HEK293 (cell line): ENCODE results near the gene TEX19.

ENCODE experiments used
- CTCF ChIA-PET: fragments of 350-600 bp; formaldehyde crosslinking; extraction: SDS; loops from one replicate; lab custom pipeline; 2021; ENCODE audit warnings: antibody characterized with exemption; lab: Yijun Ruan, JAX
- POLR2A ChIA-PET: fragments of 300-600 bp; formaldehyde crosslinking; extraction: SDS; loops from one replicate; lab custom pipeline; 2020; ENCODE audit warnings: antibody characterized with exemption, inconsistent platforms; lab: Yijun Ruan, JAX
- H3K27ac ChIP-seq: fragments of 200-500 bp; sonication (Bioruptor generic); 2 replicates; pipeline ENCODE4 v1.5.1; 2014; ENCODE audit warnings: low read depth, low read length, control low read depth, inconsistent platforms; ENCODE audit errors: extremely low read depth
- H3K36me3 ChIP-seq, 2 experiments: fragments of 200-500 bp in 1 of 2; sonication (Bioruptor generic) in 1 of 2; 1 replicate in 1 of 2; 2 replicates in 1 of 2; pipeline ENCODE4 v1.5.1; 2014 to 2017; ENCODE audit warnings: inconsistent platforms in 2 of 2, low read length in 2 of 2; ENCODE audit not compliant: control insufficient read depth in 2 of 2, insufficient read depth in 1 of 2
- H3K4me1 ChIP-seq: fragments of 200-500 bp; sonication (Bioruptor generic); 2 replicates; pipeline ENCODE4 v1.5.1; 2014; ENCODE audit warnings: mild to moderate bottlenecking, low read length, inconsistent platforms; ENCODE audit not compliant: control insufficient read depth, insufficient read depth
- H3K4me3 ChIP-seq: 2 replicates; pipeline ENCODE4 v1.5.1; 2011; ENCODE audit warnings: low read depth, mild to moderate bottlenecking, control low read depth, low read length, moderate library complexity
- H3K9me3 ChIP-seq: fragments of 200-500 bp; sonication (Bioruptor generic); 2 replicates; pipeline ENCODE4 v1.5.1; 2014; ENCODE audit warnings: low read depth, low read length, inconsistent platforms; ENCODE audit not compliant: control insufficient read depth, insufficient read depth
- ZBTB1 ChIP-seq: fragments of 450-650 bp; formaldehyde crosslinking; IDR thresholded peaks from 2 replicates; pipeline ENCODE4 v1.5.1; 2016; ENCODE audit warnings: missing biosample characterization, missing genetic modification characterization
- ZEB2 ChIP-seq: fragments of 450-650 bp; formaldehyde crosslinking; IDR thresholded peaks from 2 replicates; pipeline ENCODE4 v1.5.1; 2016; ENCODE audit warnings: missing biosample characterization, missing genetic modification characterization
- ZFHX2 ChIP-seq: fragments of 450-650 bp; formaldehyde crosslinking; conservative IDR thresholded peaks from 2 replicates; pipeline ENCODE4 v1.5.1; 2016; ENCODE audit warnings: missing biosample characterization, missing genetic modification characterization
- ZFP69B ChIP-seq: fragments of 450-650 bp; formaldehyde crosslinking; IDR thresholded peaks from 2 replicates; pipeline ENCODE4 v1.5.1; 2016; ENCODE audit warnings: missing biosample characterization, missing genetic modification characterization
- ZNF112 ChIP-seq: fragments of 450-650 bp; formaldehyde crosslinking; IDR thresholded peaks from 2 replicates; pipeline ENCODE4 v1.5.0; 2017; ENCODE audit warnings: missing biosample characterization, missing genetic modification characterization
- ZNF114 ChIP-seq: fragments of 450-650 bp; formaldehyde crosslinking; IDR thresholded peaks from 2 replicates; pipeline ENCODE4 v1.5.0; 2017; ENCODE audit warnings: missing biosample characterization, missing genetic modification characterization
- ZNF169 ChIP-seq: fragments of 450-650 bp; formaldehyde crosslinking; IDR thresholded peaks from 2 replicates; pipeline ENCODE4 v1.5.1; 2016; ENCODE audit warnings: missing biosample characterization, missing genetic modification characterization
- ZNF19 ChIP-seq: fragments of 450-650 bp; formaldehyde crosslinking; IDR thresholded peaks from 2 replicates; pipeline ENCODE4; 2016; ENCODE audit warnings: missing biosample characterization, missing genetic modification characterization, low read depth
- ZNF2 ChIP-seq: fragments of 450-650 bp; formaldehyde crosslinking; IDR thresholded peaks from 2 replicates; pipeline ENCODE4 v1.5.1; 2016; ENCODE audit warnings: missing biosample characterization, missing genetic modification characterization
- ZNF214 ChIP-seq: fragments of 450-650 bp; formaldehyde crosslinking; IDR thresholded peaks from 2 replicates; pipeline ENCODE4 v1.5.1; 2017; ENCODE audit warnings: missing biosample characterization, mild to moderate bottlenecking, missing genetic modification characterization, borderline replicate concordance
- ZNF529 ChIP-seq: fragments of 450-650 bp; formaldehyde crosslinking; IDR thresholded peaks from 2 replicates; pipeline ENCODE4 v1.5.1; 2017; ENCODE audit warnings: missing genetic modification characterization, missing biosample characterization; ENCODE audit not compliant: insufficient replicate concordance
- ZNF660 ChIP-seq: fragments of 450-650 bp; IDR thresholded peaks from 2 replicates; pipeline ENCODE4 v1.5.1; 2018; ENCODE audit warnings: missing biosample characterization, mild to moderate bottlenecking, missing genetic modification characterization
- ZNF677 ChIP-seq: fragments of 450-650 bp; IDR thresholded peaks from 2 replicates; pipeline ENCODE4 v1.5.0; 2018; ENCODE audit warnings: missing biosample characterization, mild to moderate bottlenecking, missing genetic modification characterization, moderate library complexity
- ZNF76 ChIP-seq: fragments of 450-650 bp; formaldehyde crosslinking; IDR thresholded peaks from 2 replicates; pipeline ENCODE4; 2016; ENCODE audit warnings: low read depth, missing biosample characterization, missing genetic modification characterization, borderline replicate concordance
- ZSCAN16 ChIP-seq: fragments of 450-650 bp; formaldehyde crosslinking; IDR thresholded peaks from 2 replicates; pipeline ENCODE4 v1.5.1; 2016; ENCODE audit warnings: missing biosample characterization, missing genetic modification characterization
- ZSCAN30 ChIP-seq: fragments of 450-650 bp; IDR thresholded peaks from 2 replicates; pipeline ENCODE4 v1.5.1; 2018; ENCODE audit warnings: missing biosample characterization, mild to moderate bottlenecking, missing genetic modification characterization, moderate library complexity
- TF ChIP-seq, protein P1 (sequence below): fragments of 450-650 bp; formaldehyde crosslinking; conservative IDR thresholded peaks from 2 replicates; pipeline ENCODE4 v1.5.1; 2016; ENCODE audit warnings: low read depth, missing biosample characterization, missing genetic modification characterization
- TF ChIP-seq, protein P2 (sequence below): fragments of 450-650 bp; formaldehyde crosslinking; IDR thresholded peaks from 2 replicates; pipeline ENCODE4 v1.5.1; 2017; ENCODE audit warnings: missing biosample characterization, missing genetic modification characterization
- TF ChIP-seq, protein P3 (sequence below): fragments of 450-650 bp; formaldehyde crosslinking; IDR thresholded peaks from 2 replicates; pipeline ENCODE4 v1.5.1; 2016; ENCODE audit warnings: missing biosample characterization, missing genetic modification characterization, borderline replicate concordance
- TF ChIP-seq, protein P4 (sequence below): fragments of 450-650 bp; formaldehyde crosslinking; IDR thresholded peaks from 2 replicates; pipeline ENCODE4 v1.5.1; 2016; ENCODE audit warnings: missing biosample characterization, missing genetic modification characterization

Gene TEX19

DNA sequence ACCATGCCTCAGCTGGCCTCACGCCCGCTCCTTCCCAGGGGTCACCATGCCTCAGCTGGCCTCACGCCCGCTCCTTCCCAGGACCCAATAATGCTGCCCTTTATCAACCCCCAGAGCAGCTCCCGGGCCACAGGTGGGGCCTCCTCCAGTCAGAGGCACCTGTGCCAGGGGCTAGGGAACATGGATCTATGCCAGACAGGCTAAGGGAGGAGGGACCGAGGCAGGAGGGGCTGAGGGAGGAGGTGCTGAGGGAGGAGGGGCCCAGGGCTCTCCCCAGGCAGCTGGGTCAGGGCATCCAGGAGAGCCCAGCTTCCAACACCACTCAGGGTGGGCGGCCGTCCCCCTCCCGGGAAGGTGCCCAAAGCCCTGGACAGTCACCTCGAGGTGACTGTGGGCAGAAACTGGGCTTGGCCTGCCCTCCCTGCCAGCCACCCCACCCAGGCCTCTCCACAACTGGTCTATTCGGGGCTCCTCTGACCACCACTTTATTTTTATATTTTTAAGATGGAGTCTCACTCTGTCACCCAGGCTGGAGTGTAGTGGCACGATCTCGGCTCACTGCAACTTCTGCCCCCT is 31.9 kb downstream of the TEX19 start (continued):
- TF ChIP-seq, protein P1, sequence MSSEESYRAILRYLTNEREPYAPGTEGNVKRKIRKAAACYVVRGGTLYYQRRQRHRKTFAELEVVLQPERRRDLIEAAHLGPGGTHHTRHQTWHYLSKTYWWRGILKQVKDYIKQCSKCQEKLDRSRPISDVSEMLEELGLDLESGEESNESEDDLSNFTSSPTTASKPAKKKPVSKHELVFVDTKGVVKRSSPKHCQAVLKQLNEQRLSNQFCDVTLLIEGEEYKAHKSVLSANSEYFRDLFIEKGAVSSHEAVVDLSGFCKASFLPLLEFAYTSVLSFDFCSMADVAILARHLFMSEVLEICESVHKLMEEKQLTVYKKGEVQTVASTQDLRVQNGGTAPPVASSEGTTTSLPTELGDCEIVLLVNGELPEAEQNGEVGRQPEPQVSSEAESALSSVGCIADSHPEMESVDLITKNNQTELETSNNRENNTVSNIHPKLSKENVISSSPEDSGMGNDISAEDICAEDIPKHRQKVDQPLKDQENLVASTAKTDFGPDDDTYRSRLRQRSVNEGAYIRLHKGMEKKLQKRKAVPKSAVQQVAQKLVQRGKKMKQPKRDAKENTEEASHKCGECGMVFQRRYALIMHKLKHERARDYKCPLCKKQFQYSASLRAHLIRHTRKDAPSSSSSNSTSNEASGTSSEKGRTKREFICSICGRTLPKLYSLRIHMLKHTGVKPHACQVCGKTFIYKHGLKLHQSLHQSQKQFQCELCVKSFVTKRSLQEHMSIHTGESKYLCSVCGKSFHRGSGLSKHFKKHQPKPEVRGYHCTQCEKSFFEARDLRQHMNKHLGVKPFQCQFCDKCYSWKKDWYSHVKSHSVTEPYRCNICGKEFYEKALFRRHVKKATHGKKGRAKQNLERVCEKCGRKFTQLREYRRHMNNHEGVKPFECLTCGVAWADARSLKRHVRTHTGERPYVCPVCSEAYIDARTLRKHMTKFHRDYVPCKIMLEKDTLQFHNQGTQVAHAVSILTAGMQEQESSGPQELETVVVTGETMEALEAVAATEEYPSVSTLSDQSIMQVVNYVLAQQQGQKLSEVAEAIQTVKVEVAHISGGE (tag by site-specific recombination), result no peak
- TF ChIP-seq, all 188 proteins: peak for 2

DNA sequence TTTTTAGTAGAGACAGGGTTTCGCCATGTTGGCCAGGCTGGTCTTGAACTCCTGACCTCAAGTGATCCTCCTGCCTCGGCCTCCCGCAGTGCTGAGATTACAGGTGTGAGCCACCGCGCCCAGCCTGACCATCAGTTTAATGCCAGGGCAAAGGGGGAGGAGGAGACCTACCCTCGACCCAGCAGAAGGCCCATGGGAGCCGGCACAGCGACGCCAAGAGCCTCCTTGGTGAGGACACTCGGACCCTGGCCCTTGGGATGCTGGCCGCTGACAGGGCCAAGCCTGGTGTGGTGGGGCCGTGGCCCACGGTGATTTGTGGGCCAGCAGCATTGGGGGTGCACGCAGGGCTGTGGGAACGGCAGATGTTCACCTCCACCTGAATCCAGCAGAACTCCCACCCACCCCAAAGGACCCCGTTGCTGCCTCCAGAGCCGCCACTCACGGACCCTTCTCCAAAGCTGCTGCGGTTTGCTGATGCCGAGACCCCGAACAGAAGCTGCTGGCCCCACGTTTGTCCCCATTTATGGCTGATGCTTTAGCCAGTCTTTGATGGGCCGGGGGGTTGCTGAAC is 32.5 kb downstream of the TEX19 start:
- Histone ChIP-seq H3K4me3 (no peak overlapping the region), H3K36me3 (peaks cover 0 to 20% of the 10 kb centered on the region in 2 experiments; a peak in 1 of 3 replicates), H3K4me1 (no peaks in the 10 kb centered on the region), H3K27ac (no peak overlapping the region), H3K9me3 (no peaks in the 10 kb centered on the region)
- ChIA-PET CTCF (interaction anchor here (0.6 kb wide), 1 partner anchor 62 kb away, joined by 3 read pairs; no protein-coding TSS in a partner anchor), POLR2A (interaction anchor here (0.7 kb wide), 1 partner anchor 11 kb away, joined by 3 read pairs; no protein-coding TSS in a partner anchor)
- TF ChIP-seq ZBTB1 (tag by site-specific recombination) (no peak), ZNF529 (tag by site-specific recombination) (no peak), ZNF2 (tag by site-specific recombination) (no peak), ZSCAN16 (no peak)
- TF ChIP-seq, protein P2, sequence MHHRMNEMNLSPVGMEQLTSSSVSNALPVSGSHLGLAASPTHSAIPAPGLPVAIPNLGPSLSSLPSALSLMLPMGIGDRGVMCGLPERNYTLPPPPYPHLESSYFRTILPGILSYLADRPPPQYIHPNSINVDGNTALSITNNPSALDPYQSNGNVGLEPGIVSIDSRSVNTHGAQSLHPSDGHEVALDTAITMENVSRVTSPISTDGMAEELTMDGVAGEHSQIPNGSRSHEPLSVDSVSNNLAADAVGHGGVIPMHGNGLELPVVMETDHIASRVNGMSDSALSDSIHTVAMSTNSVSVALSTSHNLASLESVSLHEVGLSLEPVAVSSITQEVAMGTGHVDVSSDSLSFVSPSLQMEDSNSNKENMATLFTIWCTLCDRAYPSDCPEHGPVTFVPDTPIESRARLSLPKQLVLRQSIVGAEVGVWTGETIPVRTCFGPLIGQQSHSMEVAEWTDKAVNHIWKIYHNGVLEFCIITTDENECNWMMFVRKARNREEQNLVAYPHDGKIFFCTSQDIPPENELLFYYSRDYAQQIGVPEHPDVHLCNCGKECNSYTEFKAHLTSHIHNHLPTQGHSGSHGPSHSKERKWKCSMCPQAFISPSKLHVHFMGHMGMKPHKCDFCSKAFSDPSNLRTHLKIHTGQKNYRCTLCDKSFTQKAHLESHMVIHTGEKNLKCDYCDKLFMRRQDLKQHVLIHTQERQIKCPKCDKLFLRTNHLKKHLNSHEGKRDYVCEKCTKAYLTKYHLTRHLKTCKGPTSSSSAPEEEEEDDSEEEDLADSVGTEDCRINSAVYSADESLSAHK (tag by site-specific recombination), result no peak

DNA sequence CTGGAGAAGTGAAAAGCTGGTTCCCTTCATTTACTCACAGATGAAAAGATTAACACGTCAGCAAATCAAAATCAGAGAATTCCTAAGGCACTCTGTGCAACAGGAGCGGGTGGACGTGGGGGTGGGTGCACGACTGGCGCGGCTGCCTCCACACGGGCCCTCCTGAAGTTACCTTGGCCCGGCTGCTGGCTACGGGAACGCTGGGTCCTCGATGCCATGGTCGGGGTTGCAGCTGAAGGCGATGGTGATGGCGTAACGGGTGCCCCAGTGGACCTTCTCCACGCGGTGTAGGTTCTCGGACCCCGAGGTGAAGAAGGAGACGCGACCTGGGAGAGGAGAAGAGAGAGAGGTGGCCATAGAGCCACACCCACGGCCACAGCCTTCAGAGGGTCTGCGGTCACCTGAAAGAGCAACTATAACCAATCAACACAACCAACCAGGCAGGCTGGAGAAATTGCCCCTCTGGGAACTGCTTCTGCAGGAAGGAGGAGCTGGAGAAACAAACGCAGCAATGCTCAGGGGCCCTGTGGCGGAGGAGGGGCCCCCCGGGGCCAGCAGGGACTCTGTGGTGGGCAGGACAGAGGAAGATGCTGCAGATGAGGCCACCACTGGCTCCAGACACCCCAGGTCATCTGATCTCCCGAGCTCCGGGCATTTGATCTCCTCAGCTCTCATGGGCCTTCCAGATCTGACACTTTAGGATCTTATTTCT is 33.3 kb downstream of the TEX19 start:
- Histone ChIP-seq H3K4me3 (no peak overlapping the region), H3K36me3 (peaks cover 0 to 20% of the 10 kb centered on the region in 2 experiments; a peak in 1 of 3 replicates), H3K27ac (no peak overlapping the region), H3K9me3 (no peaks in the 10 kb centered on the region), H3K4me1 (no peaks in the 10 kb centered on the region)
- TF ChIP-seq ZNF169 (tag by site-specific recombination) (no peak), ZNF114 (no peak), ZNF677 (tag by site-specific recombination) (no peak), ZNF660 (tag by site-specific recombination) (no peak), ZNF2 (tag by site-specific recombination) (no peak), ZFP69B (tag by site-specific recombination) (no peak), ZNF214 (tag by site-specific recombination) (no peak), ZSCAN30 (tag by site-specific recombination) (no peak), ZNF19 (tag by site-specific recombination) (no peak), ZEB2 (tag by site-specific recombination) (no peak), ZNF76 (no peak), ZBTB1 (tag by site-specific recombination) (no peak), ZFHX2 (tag by site-specific recombination) (no peak), ZNF112 (tag by site-specific recombination) (no peak)
- TF ChIP-seq, protein P3, sequence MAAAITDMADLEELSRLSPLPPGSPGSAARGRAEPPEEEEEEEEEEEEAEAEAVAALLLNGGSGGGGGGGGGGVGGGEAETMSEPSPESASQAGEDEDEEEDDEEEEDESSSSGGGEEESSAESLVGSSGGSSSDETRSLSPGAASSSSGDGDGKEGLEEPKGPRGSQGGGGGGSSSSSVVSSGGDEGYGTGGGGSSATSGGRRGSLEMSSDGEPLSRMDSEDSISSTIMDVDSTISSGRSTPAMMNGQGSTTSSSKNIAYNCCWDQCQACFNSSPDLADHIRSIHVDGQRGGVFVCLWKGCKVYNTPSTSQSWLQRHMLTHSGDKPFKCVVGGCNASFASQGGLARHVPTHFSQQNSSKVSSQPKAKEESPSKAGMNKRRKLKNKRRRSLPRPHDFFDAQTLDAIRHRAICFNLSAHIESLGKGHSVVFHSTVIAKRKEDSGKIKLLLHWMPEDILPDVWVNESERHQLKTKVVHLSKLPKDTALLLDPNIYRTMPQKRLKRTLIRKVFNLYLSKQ (tag by site-specific recombination), result no peak
- TF ChIP-seq, protein P4, sequence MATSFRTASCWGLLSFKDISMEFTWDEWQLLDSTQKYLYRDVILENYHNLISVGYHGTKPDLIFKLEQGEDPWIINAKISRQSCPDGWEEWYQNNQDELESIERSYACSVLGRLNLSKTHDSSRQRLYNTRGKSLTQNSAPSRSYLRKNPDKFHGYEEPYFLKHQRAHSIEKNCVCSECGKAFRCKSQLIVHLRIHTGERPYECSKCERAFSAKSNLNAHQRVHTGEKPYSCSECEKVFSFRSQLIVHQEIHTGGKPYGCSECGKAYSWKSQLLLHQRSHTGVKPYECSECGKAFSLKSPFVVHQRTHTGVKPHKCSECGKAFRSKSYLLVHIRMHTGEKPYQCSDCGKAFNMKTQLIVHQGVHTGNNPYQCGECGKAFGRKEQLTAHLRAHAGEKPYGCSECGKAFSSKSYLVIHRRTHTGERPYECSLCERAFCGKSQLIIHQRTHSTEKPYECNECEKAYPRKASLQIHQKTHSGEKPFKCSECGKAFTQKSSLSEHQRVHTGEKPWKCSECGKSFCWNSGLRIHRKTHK, result no peak
- POLR2A ChIA-PET, result interaction anchor here (0.7 kb wide), 1 partner anchor 12 kb away, joined by 3 read pairs; no protein-coding TSS in a partner anchor
- CTCF ChIA-PET, result interaction anchor here (0.9 kb wide), 1 partner anchor 32 kb away, joined by 4 read pairs; no protein-coding TSS in a partner anchor
